Adrenal gland (tissue), 12 donors: ENCODE measurements around the gene CACNA1D. TPM values are rescaled to one million over a fixed set of nuclear protein-coding genes. Genes with fewer than 3 reads are reported as not detected.
A peak's percentile ranks its signal among the peaks of the same experiment; 100 is the strongest.

Source experiments
- DNase-seq, 7 donors: peaks; one replicate each; pipeline ENCODE4 v3.0.0-alpha.2; 2019 to 2020
- H3K27ac ChIP-seq, 5 donors: fragments of 200-600 bp; sonication (generic) in 4 of 5; 1 replicate in 3 of 5; 2 replicates in 2 of 5; pipeline versions ENCODE4 v1.5.1 to v1.8.0; 2016 to 2020; ENCODE audit warnings: mild to moderate bottlenecking in 1 of 5
- H3K27me3 ChIP-seq: fragments of 200-600 bp; 2 replicates; pipeline ENCODE4 v1.8.0; 2021
- H3K36me3 ChIP-seq, 2 donors: fragments of 200-600 bp; replicated peaks in 1 of 2; 1 replicate in 1 of 2; 2 replicates in 1 of 2; pipeline versions ENCODE4 v1.5.1 to v1.8.0; 2018 to 2022
- H3K4me1 ChIP-seq, 2 donors: fragments of 200-600 bp; replicated peaks in 1 of 2; 1 replicate in 1 of 2; 2 replicates in 1 of 2; pipeline versions ENCODE4 v1.5.1 to v1.8.0; 2018 to 2021
- H3K4me3 ChIP-seq, 4 donors: fragments of 200-600 bp; sonication (generic) in 3 of 4; one replicate each; pipeline ENCODE4 v1.5.1; 2016 to 2018
- H3K9me3 ChIP-seq, 3 donors: fragments of 200-600 bp; sonication (generic) in 1 of 3; replicated peaks in 1 of 3; 1 replicate in 2 of 3; 2 replicates in 1 of 3; pipeline versions ENCODE4 v1.5.1 to v1.8.0; 2016 to 2021
- CTCF ChIP-seq, 6 experiments: fragments of 450-650 bp in 4 of 6; fragments of 200-600 bp in 2 of 6; sonication (generic) in 1 of 6; IDR thresholded peaks; 1 replicate in 5 of 6; 2 replicates in 1 of 6; pipeline versions ENCODE4 v1.5.1 to v1.8.0; 2016 to 2021; ENCODE audit warnings: antibody characterized with exemption in 6 of 6, mild to moderate bottlenecking in 2 of 6, moderate library complexity in 1 of 6
- POLR2A ChIP-seq, 2 donors: fragments of 450-650 bp; IDR thresholded peaks; one replicate each; pipeline ENCODE4 v1.6.1; 2017; ENCODE audit warnings: antibody characterized with exemption in 2 of 2, mild to moderate bottlenecking in 2 of 2, moderate library complexity in 1 of 2
- WGBS, 4 donors: extraction: QIAGEN DNeasy Blood & Tissue Kit in 2 of 4; methylation state at CpG; one replicate each; pipeline versions ENCODE4 v1.1.5 to v1.1.7; 2013 to 2017; 5-methylcytosine and 5-hydroxymethylcytosine counted together
- intact Hi-C, 2 donors: fragments of 100-400 bp; cut with DNase I; formaldehyde crosslinking; loops; one replicate each; pipeline versions ENCODE4 v1.14.1 to v1.15.0; 2022 to 2023
- polyA plus RNA-seq, 3 donors: library from polyadenylated mRNA; stranded (reverse); fragments of 200-250 nt in 2 of 3; fragments of 350-450 nt in 1 of 3; fragmentation: Illumina TruSeq in 1 of 3; extraction: RNeasy Lipid Tissue Mini Kit (QIAGEN cat#74804) in 1 of 3; gene quantifications; one replicate each; pipeline ENCODE4 v1.2.3, GENCODE V29; 2013 to 2014
- total RNA-seq, 9 donors: library from RNA; depleted of rRNA in 4 of 9; stranded (reverse); fragments of >200 nt in 4 of 9; fragments of 120-200 nt in 1 of 9; fragmentation: NEBNext Ultra II Directional in 1 of 9; extraction: Animal tissue kit (Norgen Biotek cat#: 25700) in 1 of 9; gene quantifications; one replicate each; pipeline versions ENCODE4 v1.1.0 to v1.2.4, GENCODE V29; 2013 to 2023
- donor health status: healthy with polysubstance abuse.
- donor health status: Bipolar disorder and iron deficiency.
- donor health status: DM: yes; HTN: yes; CAD: no.
- donor health status: DM: no; HTN: no; CAD: no.
- donor health status: DM: no; HTN: no; CAD: no.
- donor health status: DM: yes; HTN: yes; CAD: no.

The CACNA1D gene
- total and polyA plus RNA-seq, 12 donors: 25.8 to 111 (median 63.0) TPM

DNA sequence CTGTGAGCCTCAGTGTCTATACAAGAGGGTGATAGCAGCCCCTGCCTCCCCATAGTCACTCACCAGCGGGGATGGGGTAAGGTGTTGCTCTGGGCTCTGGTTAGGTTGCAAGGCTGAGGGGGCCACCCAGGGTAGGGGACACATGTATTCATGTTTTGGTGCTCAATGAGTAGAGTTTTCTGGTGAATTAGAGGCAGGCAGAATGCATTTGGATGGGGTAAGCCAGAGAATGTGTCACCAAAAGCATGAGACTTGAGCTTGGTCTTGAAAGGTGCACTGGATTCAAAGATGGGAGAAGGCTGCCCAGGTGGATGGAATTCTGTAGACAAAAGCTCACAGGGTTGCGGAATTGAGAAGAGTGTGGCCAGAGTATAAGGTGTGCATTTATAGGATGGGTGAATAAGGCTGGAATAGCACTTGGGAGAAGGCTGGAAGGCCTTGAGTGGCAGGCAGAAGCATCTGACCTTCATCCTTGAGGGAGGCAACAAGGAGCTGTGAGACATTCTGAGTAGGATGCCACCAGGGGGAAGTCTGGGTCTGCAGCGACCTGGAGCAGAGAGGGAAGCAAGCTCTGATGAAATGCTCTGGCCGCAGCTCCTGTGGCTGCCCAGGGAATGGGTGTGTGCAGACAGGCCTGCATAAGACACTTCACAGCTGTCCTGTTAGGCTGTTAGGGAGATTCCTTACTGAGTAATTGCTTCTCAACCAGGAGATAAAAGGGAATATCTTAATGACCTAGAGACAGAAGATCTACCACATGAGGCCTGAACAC, 202.2 kb downstream of the CACNA1D start:
- DNase-seq: peak in 1 of 7 donors; percentile 53
- intact Hi-C loops: no loop called here
- no peaks in the 10 kb centered on the region for H3K27me3 ChIP-seq

GRCh38 chr3:53700441-53700840, 206.0 kb downstream of the CACNA1D start:
- Histone ChIP-seq H3K27me3 (no peaks in the 10 kb centered on the region), H3K27ac (no peak overlapping the region), H3K9me3 (no peaks in the 10 kb centered on the region), H3K36me3 (peaks cover 0 to 10% of the 10 kb centered on the region in 2 donors), H3K4me1 (no peaks in the 10 kb centered on the region), H3K4me3 (no peak overlapping the region)
- TF ChIP-seq POLR2A (IDR thresholded peaks at IDR 0.05): no peak
- no peak for TF ChIP-seq CTCF (IDR thresholded peaks at IDR 0.05)
- WGBS, 4 donors: 86 to 89% (median 88%) methylated on average over 4 of the region's 4 CpGs
- intact Hi-C loops: loop anchor here (10.0 kb wide), 2 partner anchors 326 to 406 kb away; no protein-coding TSS in a partner anchor
- no peak for DNase-seq

More for the DNA sequence above, 202.2 kb downstream of the CACNA1D start:
- Histone ChIP-seq H3K27ac (no peak overlapping the region), H3K9me3 (no peaks in the 10 kb centered on the region), H3K4me3 (no peak overlapping the region), H3K4me1 (no peaks in the 10 kb centered on the region), H3K36me3 (no peaks in the 10 kb centered on the region)
- 53 to 80% (median 73%) methylated on average over 4 of the region's 4 CpGs for WGBS, 4 donors
- TF ChIP-seq POLR2A (IDR thresholded peaks at IDR 0.05) (no peak), CTCF (IDR thresholded peaks at IDR 0.05) (no peak)

- H3K4me1 ChIP-seq: no peaks in the 10 kb centered on the region
- no peaks in the 10 kb centered on the region for H3K27me3 ChIP-seq
- no peak overlapping the region for H3K27ac ChIP-seq
- H3K36me3 ChIP-seq: peaks cover 0 to 10% of the 10 kb centered on the region in 2 donors
- 86 to 94% (median 90%) methylated on average over 12 to 14 of the region's 14 CpGs for WGBS, 4 donors
- TF ChIP-seq POLR2A (IDR thresholded peaks at IDR 0.05): no peak
- no peak for TF ChIP-seq CTCF (IDR thresholded peaks at IDR 0.05)
- intact Hi-C loops: loop anchor here (10.0 kb wide), 2 partner anchors 328 to 408 kb away; no protein-coding TSS in a partner anchor
- no peak for DNase-seq
- H3K4me3 ChIP-seq: no peak overlapping the region
- H3K9me3 ChIP-seq: no peaks in the 10 kb centered on the region
Observed at GRCh38 chr3:53702776-53703530, 208.5 kb downstream of the CACNA1D start.

GRCh38 chr3:53703630-53704362, 209.4 kb downstream of the CACNA1D start:
- peaks cover 0 to 10% of the 10 kb centered on the region in 2 donors for H3K36me3 ChIP-seq
- H3K9me3 ChIP-seq: no peaks in the 10 kb centered on the region
- DNase-seq: no peak
- H3K4me1 ChIP-seq: no peaks in the 10 kb centered on the region
- no peak overlapping the region for H3K4me3 ChIP-seq
- H3K27ac ChIP-seq: no peak overlapping the region
- no peaks in the 10 kb centered on the region for H3K27me3 ChIP-seq
- WGBS, 4 donors: 86 to 91% (median 90%) methylated on average over 13 to 14 of the region's 14 CpGs
- TF ChIP-seq POLR2A (IDR thresholded peaks at IDR 0.05) (no peak), CTCF (IDR thresholded peaks at IDR 0.05) (no peak)
- intact Hi-C loops: loop anchor here (10.0 kb wide), 2 partner anchors 329 to 409 kb away; no protein-coding TSS in a partner anchor
